HG03103 (cell line): ENCODE data around the gene GET4.
"Not testable (repeated sequence)": the region's sequence is repeated elsewhere in the genome, so short reads cannot be mapped to it uniquely, and the experiment has no call there.

Experiments used
- ATAC-seq: cut with Tn5 transposase; IDR thresholded peaks from one replicate; pipeline ENCODE4 v1.9.1; 2021; ENCODE audit warnings: low read depth; ENCODE audit not compliant: unreplicated experiment

GET4 gene

GRCh38 chr7:924042-924441 lies 47.7 kb downstream of the GET4 start:
- ATAC-seq = not testable (repeated sequence)

GRCh38 chr7:924541-925231 lies 48.3 kb downstream of the GET4 start:
- ATAC-seq = peak; percentile 39

- ATAC-seq = no peak
Measured at GRCh38 chr7:925601-926000, 49.2 kb downstream of the GET4 start.

GRCh38 chr7:926061-927030 lies 50.0 kb downstream of the GET4 start:
- ATAC-seq = no peak

- no peak for ATAC-seq
Measured at GRCh38 chr7:927031-927671, 50.8 kb downstream of the GET4 start.

- ATAC-seq = no peak
Measured at GRCh38 chr7:929311-929711, 53.0 kb downstream of the GET4 start.

GRCh38 chr7:930975-931758 lies 54.8 kb downstream of the GET4 start:
- ATAC-seq = no peak

- no peak for ATAC-seq
Measured at GRCh38 chr7:931871-932650, 55.7 kb downstream of the GET4 start.

GRCh38 chr7:932651-932975 lies 56.3 kb downstream of the GET4 start:
- ATAC-seq = no peak

GRCh38 chr7:934469-935163 lies 58.3 kb downstream of the GET4 start:
- ATAC-seq = no peak

GRCh38 chr7:935164-935873 lies 59.0 kb downstream of the GET4 start:
- no peak for ATAC-seq

- no peak for ATAC-seq
Measured at GRCh38 chr7:935874-936385, 59.6 kb downstream of the GET4 start.

- ATAC-seq = peak; percentile 68
Measured at GRCh38 chr7:936386-937054, 60.2 kb downstream of the GET4 start.

GRCh38 chr7:937856-938484 lies 61.6 kb downstream of the GET4 start:
- ATAC-seq = no peak

- ATAC-seq = no peak
Measured at GRCh38 chr7:938546-939185, 62.3 kb downstream of the GET4 start.

- no peak for ATAC-seq
Measured at GRCh38 chr7:939843-940242, 63.5 kb downstream of the GET4 start.
